Esophagus mucosa (tissue), 1 donor: ENCODE results near the gene SLC30A5. TPM values are rescaled to one million over a fixed set of nuclear protein-coding genes. Genes with fewer than 3 reads are reported as not detected.

Source experiments
- ATAC-seq: fragments of 200-7000 bp; cut with Tn5 transposase; one replicate; pipeline ENCODE4 v1.9.1; 2020
- total RNA-seq: library from RNA; stranded (reverse); gene quantifications from one replicate; pipeline ENCODE4 v1.2.4, GENCODE V29; 2023
- donor health status: DM: yes; HTN: yes; CAD: no.

SLC30A5 gene
- total RNA-seq, 1 donor from 2014 or later = 26.9 TPM

DNA sequence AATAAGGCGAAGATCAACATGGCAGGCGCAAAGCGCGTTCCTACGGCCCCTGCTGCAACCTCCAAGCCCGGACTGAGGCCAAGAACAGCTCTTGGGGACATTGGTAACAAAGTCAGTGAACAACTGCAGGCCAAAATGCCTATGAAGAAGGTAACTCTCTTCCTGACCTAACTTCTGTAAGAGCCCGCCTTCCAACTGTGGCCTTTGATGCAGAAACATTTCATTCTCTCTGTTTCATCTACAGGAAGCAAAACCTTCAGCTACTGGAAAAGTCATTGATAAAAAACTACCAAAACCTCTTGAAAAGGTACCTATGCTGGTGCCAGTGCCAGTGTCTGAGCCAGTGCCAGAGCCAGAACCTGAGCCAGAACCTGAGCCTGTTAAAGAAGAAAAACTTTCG is 74.1 kb downstream of the SLC30A5 start:
- ATAC-seq = no peak

GRCh38 chr5:69170495-69170894 is 76.7 kb downstream of the SLC30A5 start:
- no peak for ATAC-seq

GRCh38 chr5:69170969-69171368 is 77.2 kb downstream of the SLC30A5 start:
- no peak for ATAC-seq

Other genes with a start within 250 kb of the SLC30A5 start
- gene CCNB1, start 73.1 kb downstream of the SLC30A5 start, total RNA-seq = 80.3 TPM
- gene CENPH, start 95.6 kb downstream of the SLC30A5 start, total RNA-seq = 9.8 TPM
- gene CDK7, start 140.9 kb downstream of the SLC30A5 start, total RNA-seq = 31.7 TPM
- gene CCDC125, start 238.8 kb downstream of the SLC30A5 start, total RNA-seq = 5.2 TPM